ENCODE data around the gene ANP32E. TPM values are rescaled to one million over a fixed set of nuclear protein-coding genes. Genes with fewer than 3 reads are reported as not detected.

The ANP32E gene
- total and polyA plus RNA-seq, 2 of the 4 experiments (the other 2 are of a cell fraction): 5.9 to 18.4 TPM

- POLR2A ChIA-PET (ENCODE audit: unreplicated experiment): interaction anchor here (0.6 kb wide), 1 partner anchor 95 kb away, joined by 7 read pairs; the partner anchor contains the start of gene RPRD2
- intact Hi-C loops (cut with micrococcal nuclease): no loop called here
- dilution Hi-C loops (cut with HindIII; ENCODE audit: low sequenced_read_pairs, unreplicated experiment): no loop called here
Observed at GRCh38 chr1:150268705-150269403, 32.9 kb upstream of the ANP32E start, which contains the start of gene APH1A. Gene APH1A (minus strand): TSS chr1:150269016. CDS start chr1:150268810, 206 bp downstream.

More at GRCh38 chr1:150268705-150269403, 32.9 kb upstream of the ANP32E start, which contains the start of gene APH1A:
- TF ChIP-seq MAZ (IDR thresholded peaks at IDR 0.05; ENCODE audit: borderline replicate concordance, low read depth, low read length): peak; percentile 80; the same call in 1 of the 2 replicates
- TF ChIP-seq CHD1 (IDR thresholded peaks at IDR 0.05; ENCODE audit: low read depth, low read length): no peak
- H3K27ac ChIP-seq (ENCODE audit: insufficient read depth, low read length): peak within 1 kb of the TSS; percentile 87
- CTCF ChIA-PET: interaction anchor here (0.6 to 0.8 kb wide), 2 partner anchors 13 kb away, joined by 3 read pairs; no protein-coding TSS in a partner anchor
- peaks cover 18 to 47% of the 10 kb centered on the region in 2 experiments for H3K79me1 ChIP-seq (ENCODE audit: low read depth in 1 of 2, low read length in 2 of 2)
- H3K18ac ChIP-seq (ENCODE audit: low read depth, low read length): peak within 1 kb of the TSS; percentile 43
- no peaks in the 10 kb centered on the region for H3K9me3 ChIP-seq (ENCODE audit: control insufficient read depth, insufficient read depth, low read length)
- peak within 1 kb of the TSS; percentile 89 for H3K14ac ChIP-seq (replicated peaks; ENCODE audit: low read depth, low read length)
- 2% methylated on average over 10 of the region's 49 CpGs; no CpG with 5 or more reads in 1 of the 2 experiments for WGBS, 2 experiments (ENCODE audit: extremely low coverage in 2 of 2, insufficient read length in 1 of 2)
- H2BK15ac ChIP-seq (ENCODE audit: low read depth, low read length): peak within 1 kb of the TSS; percentile 2; the same call in 1 of the 3 replicates
- peak within 1 kb of the TSS; percentile 95 for H4K5ac ChIP-seq (ENCODE audit: low read depth, low read length)
- H3K9me1 ChIP-seq (ENCODE audit: insufficient read depth, low read length): peaks cover 8% of the 10 kb centered on the region
- no TSS peak for BruUV-seq (replicated peaks)
- DNase-seq (peak; percentile 96), ATAC-seq (ENCODE audit: low read depth) (peak; percentile 97)
- peak within 1 kb of the TSS; percentile 99 for H3K4me2 ChIP-seq (ENCODE audit: low read depth, low read length)
- peak within 1 kb of the TSS; percentile 67 for H3K23ac ChIP-seq (ENCODE audit: low read depth, low read length)
- peak within 1 kb of the TSS; percentile 93 for H3K4me3 ChIP-seq (ENCODE audit: insufficient read depth, low read depth, low read length)
- H2AK9ac ChIP-seq (replicated peaks; ENCODE audit: low read depth, low read length, poor library complexity): peak within 1 kb of the TSS; percentile 86
- no peaks in the 10 kb centered on the region for H3K27me3 ChIP-seq (ENCODE audit: control insufficient read depth, insufficient read depth, low read length)
- H2BK5ac ChIP-seq (ENCODE audit: low read depth, low read length, poor library complexity, severe bottlenecking): peak within 1 kb of the TSS; percentile 76
- peak within 1 kb of the TSS; percentile 54 for H4K91ac ChIP-seq (ENCODE audit: insufficient read depth, low read depth, low read length)
- in situ Hi-C loops (cut with MboI; ENCODE audit: low sequenced_read_pairs): loop anchor here (10.0 kb wide), 1 partner anchor 286 kb away; no protein-coding TSS in a partner anchor
- H4K8ac ChIP-seq (ENCODE audit: low read depth in 2 of 2, low read length in 2 of 2): peak within 1 kb of the TSS; percentile 90 to 99
- peaks cover 8% of the 10 kb centered on the region for H3K4me1 ChIP-seq (ENCODE audit: control insufficient read depth, insufficient read depth, low read length)
- peak within 1 kb of the TSS; percentile 86 for H2AK5ac ChIP-seq (ENCODE audit: low read depth, low read length)
- H2AFZ ChIP-seq (replicated peaks; ENCODE audit: low read length, poor library complexity): peak within 1 kb of the TSS; percentile 89
- H3K9ac ChIP-seq (ENCODE audit: low read depth, low read length): peak within 1 kb of the TSS; percentile 96
- H3K4ac ChIP-seq (ENCODE audit: low read depth, low read length): peak within 1 kb of the TSS; percentile 89
- H3K56ac ChIP-seq (ENCODE audit: extremely low read depth, insufficient read depth, low read length): peak within 1 kb of the TSS; percentile 73
- H3K36me3 ChIP-seq (ENCODE audit: control insufficient read depth, insufficient read depth, low read length): peaks cover 22% of the 10 kb centered on the region
- H4K20me1 ChIP-seq (ENCODE audit: insufficient read depth, low read length): no peaks in the 10 kb centered on the region
- H2BK120ac ChIP-seq (ENCODE audit: low read depth, low read length): peak within 1 kb of the TSS; percentile 53
- H2BK20ac ChIP-seq (ENCODE audit: low read depth, low read length): no peak within 1 kb of the TSS

All from IMR-90 (cell line).